HG03442 (cell line): ENCODE results near the gene SELPLG.
"Not testable (repeated sequence)": the region's sequence is repeated elsewhere in the genome, so short reads cannot be mapped to it uniquely, and the experiment has no call there.

Experiments used
- ATAC-seq: cut with Tn5 transposase; IDR thresholded peaks from one replicate; pipeline ENCODE4 v1.9.1; 2021; ENCODE audit warnings: mild to moderate bottlenecking, moderate library complexity; ENCODE audit not compliant: unreplicated experiment

The SELPLG gene

GRCh38 chr12:108575199-108575912, 58.3 kb downstream of the SELPLG start:
- ATAC-seq = no peak

- ATAC-seq = not testable (repeated sequence)
These were observed 59.4 kb downstream of the SELPLG start for GRCh38 chr12:108574276-108574675.

- ATAC-seq = no peak
These were observed 60.4 kb downstream of the SELPLG start for GRCh38 chr12:108573317-108573716.

- peak; percentile 27 for ATAC-seq
These were observed 61.4 kb downstream of the SELPLG start for GRCh38 chr12:108572166-108572790.
